Osteocyte (in vitro differentiated cells): ENCODE measurements around the gene DAPL1. TPM values are rescaled to one million over a fixed set of nuclear protein-coding genes. Genes with fewer than 3 reads are reported as not detected.

Source experiments
- DNase-seq: peaks from one replicate; pipeline ENCODE4 v3.0.0; 2021; ENCODE audit warnings: mixed read lengths; ENCODE audit not compliant: unreplicated experiment; ENCODE audit errors: extremely low spot score
- H3K27ac Mint-ChIP-seq: one replicate; pipeline ENCODE4 v1.8.0; 2021; ENCODE audit warnings: mild to moderate bottlenecking, mixed read lengths; ENCODE audit not compliant: unreplicated experiment
- H3K27me3 Mint-ChIP-seq: one replicate; pipeline ENCODE4 v1.8.0; 2021; ENCODE audit warnings: mixed read lengths; ENCODE audit not compliant: unreplicated experiment
- H3K36me3 Mint-ChIP-seq: one replicate; pipeline ENCODE4 v1.8.0; 2021; ENCODE audit warnings: mixed read lengths; ENCODE audit not compliant: unreplicated experiment
- H3K4me1 Mint-ChIP-seq: one replicate; pipeline ENCODE4 v1.8.0; 2021; ENCODE audit warnings: mixed read lengths; ENCODE audit not compliant: unreplicated experiment
- H3K4me3 Mint-ChIP-seq: one replicate; pipeline ENCODE4 v1.8.0; 2021; ENCODE audit warnings: mild to moderate bottlenecking, moderate library complexity, mixed read lengths; ENCODE audit not compliant: unreplicated experiment
- H3K9me3 Mint-ChIP-seq: one replicate; pipeline ENCODE4 v1.8.0; 2021; ENCODE audit warnings: mixed read lengths; ENCODE audit not compliant: unreplicated experiment
- total RNA-seq: library from RNA; stranded (reverse); gene quantifications from 2 replicates; pipeline ENCODE4 v1.2.1, GENCODE V29; 2021
- TF ChIP-seq, protein P1 (sequence below): fragments of 200-600 bp; sonication (generic); IDR thresholded peaks from 2 replicates; pipeline ENCODE4 v1.5.0; 2021; ENCODE audit warnings: antibody characterized with exemption, mild to moderate bottlenecking, moderate library complexity

The DAPL1 gene
- total RNA-seq, 1 donor from 2014 or later = not detected

DNA sequence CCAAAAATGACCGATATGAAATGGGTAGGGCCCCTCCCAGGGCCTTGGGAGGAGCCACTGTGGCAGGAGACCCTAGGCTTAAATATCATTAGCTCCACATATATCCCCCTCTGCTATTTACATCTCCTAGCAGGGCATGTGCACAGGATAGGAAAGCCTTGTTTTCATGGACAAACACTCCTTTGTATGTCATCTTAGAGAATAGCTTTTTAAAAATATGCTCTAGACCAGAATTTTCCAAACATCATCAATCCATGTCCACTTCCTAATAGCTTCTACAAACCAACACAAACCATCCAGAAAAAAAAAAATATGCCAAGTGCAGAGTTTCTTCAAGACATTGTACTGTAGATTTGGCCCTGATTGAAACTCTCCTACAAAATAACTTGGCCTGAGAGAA is 10.8 kb downstream of the DAPL1 start:
- Mint-ChIP-seq H3K36me3 (no peaks in the 10 kb centered on the region), H3K9me3 (no peaks in the 10 kb centered on the region), H3K4me3 (no peak overlapping the region), H3K27me3 (peaks cover 9% of the 10 kb centered on the region), H3K27ac (no peak overlapping the region), H3K4me1 (peaks cover 11% of the 10 kb centered on the region)
- DNase-seq = no peak
- TF ChIP-seq, protein P1, sequence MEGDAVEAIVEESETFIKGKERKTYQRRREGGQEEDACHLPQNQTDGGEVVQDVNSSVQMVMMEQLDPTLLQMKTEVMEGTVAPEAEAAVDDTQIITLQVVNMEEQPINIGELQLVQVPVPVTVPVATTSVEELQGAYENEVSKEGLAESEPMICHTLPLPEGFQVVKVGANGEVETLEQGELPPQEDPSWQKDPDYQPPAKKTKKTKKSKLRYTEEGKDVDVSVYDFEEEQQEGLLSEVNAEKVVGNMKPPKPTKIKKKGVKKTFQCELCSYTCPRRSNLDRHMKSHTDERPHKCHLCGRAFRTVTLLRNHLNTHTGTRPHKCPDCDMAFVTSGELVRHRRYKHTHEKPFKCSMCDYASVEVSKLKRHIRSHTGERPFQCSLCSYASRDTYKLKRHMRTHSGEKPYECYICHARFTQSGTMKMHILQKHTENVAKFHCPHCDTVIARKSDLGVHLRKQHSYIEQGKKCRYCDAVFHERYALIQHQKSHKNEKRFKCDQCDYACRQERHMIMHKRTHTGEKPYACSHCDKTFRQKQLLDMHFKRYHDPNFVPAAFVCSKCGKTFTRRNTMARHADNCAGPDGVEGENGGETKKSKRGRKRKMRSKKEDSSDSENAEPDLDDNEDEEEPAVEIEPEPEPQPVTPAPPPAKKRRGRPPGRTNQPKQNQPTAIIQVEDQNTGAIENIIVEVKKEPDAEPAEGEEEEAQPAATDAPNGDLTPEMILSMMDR = no peak

GRCh38 chr2:158806941-158807340 is 11.8 kb downstream of the DAPL1 start:
- Mint-ChIP-seq H3K36me3 (no peaks in the 10 kb centered on the region), H3K4me1 (peaks cover 11% of the 10 kb centered on the region), H3K27me3 (peaks cover 16% of the 10 kb centered on the region), H3K27ac (no peak overlapping the region), H3K4me3 (no peak overlapping the region), H3K9me3 (no peaks in the 10 kb centered on the region)
- no peak for DNase-seq
- TF ChIP-seq, protein P1 = no peak

GRCh38 chr2:158808426-158808825 is 13.3 kb downstream of the DAPL1 start:
- H3K4me3 Mint-ChIP-seq = no peak overlapping the region
- TF ChIP-seq, protein P1 = no peak
- H3K27ac Mint-ChIP-seq = no peak overlapping the region
- H3K4me1 Mint-ChIP-seq = peaks cover 6% of the 10 kb centered on the region
- H3K9me3 Mint-ChIP-seq = no peaks in the 10 kb centered on the region
- H3K27me3 Mint-ChIP-seq = peaks cover 24% of the 10 kb centered on the region
- H3K36me3 Mint-ChIP-seq = no peaks in the 10 kb centered on the region
- no peak for DNase-seq

- peaks cover 15% of the 10 kb centered on the region for H3K4me1 Mint-ChIP-seq
- H3K4me3 Mint-ChIP-seq = no peak overlapping the region
- TF ChIP-seq, protein P1 = no peak
- no peaks in the 10 kb centered on the region for H3K9me3 Mint-ChIP-seq
- peaks cover 28% of the 10 kb centered on the region for H3K27me3 Mint-ChIP-seq
- H3K36me3 Mint-ChIP-seq = no peaks in the 10 kb centered on the region
- no peak overlapping the region for H3K27ac Mint-ChIP-seq
- DNase-seq = no peak
These were observed 14.7 kb downstream of the DAPL1 start for GRCh38 chr2:158809816-158810215.

DNA sequence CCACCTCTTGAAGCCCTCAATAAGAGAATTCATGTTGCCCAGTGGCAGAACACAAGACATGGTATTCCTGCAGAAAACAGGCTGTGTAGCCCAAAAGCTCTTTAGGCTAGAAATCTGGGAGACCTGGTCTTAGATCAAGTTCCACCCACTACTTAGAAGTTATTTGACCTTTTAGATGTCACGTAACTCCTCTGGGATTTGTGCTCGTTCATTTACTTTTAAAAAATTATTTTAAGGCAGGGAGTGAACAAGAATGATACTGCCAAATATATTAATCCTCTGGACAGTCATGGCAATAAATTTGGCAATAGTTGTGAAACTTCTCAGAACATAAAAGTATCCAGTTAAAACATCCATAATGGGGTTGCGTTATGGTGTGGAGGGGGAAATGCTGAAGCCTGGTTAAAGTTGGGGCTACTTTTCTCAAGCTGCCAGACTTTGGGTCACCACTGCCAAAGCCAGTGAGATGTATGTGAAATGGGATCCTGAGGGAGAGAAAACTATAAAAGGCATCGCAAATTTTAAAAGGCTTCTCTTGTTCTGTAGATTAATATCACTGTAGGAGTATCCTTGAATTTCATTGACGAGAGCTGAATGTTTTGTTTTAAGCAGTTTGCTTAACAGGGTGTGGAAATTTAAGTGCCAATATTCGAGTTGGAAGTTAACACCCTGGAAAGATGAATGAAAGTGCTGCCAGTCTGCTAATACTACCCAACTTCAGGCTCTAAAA is 15.8 kb downstream of the DAPL1 start:
- no peak overlapping the region for H3K27ac Mint-ChIP-seq
- H3K36me3 Mint-ChIP-seq = no peaks in the 10 kb centered on the region
- peaks cover 28% of the 10 kb centered on the region for H3K27me3 Mint-ChIP-seq
- TF ChIP-seq, protein P1 = no peak
- peaks cover 16% of the 10 kb centered on the region for H3K4me1 Mint-ChIP-seq
- DNase-seq = no peak
- no peaks in the 10 kb centered on the region for H3K9me3 Mint-ChIP-seq
- H3K4me3 Mint-ChIP-seq = no peak overlapping the region
